Measurements from ENCODE around the gene MARCHF2.
"Not testable (repeated sequence)": the region's sequence is repeated elsewhere in the genome, so short reads cannot be mapped to it uniquely, and the experiment has no call there.

MARCHF2 gene

GRCh38 chr19:8404391-8405151 lies 8.5 kb upstream of the MARCHF2 start:
- DNase-seq: no peak

DNA sequence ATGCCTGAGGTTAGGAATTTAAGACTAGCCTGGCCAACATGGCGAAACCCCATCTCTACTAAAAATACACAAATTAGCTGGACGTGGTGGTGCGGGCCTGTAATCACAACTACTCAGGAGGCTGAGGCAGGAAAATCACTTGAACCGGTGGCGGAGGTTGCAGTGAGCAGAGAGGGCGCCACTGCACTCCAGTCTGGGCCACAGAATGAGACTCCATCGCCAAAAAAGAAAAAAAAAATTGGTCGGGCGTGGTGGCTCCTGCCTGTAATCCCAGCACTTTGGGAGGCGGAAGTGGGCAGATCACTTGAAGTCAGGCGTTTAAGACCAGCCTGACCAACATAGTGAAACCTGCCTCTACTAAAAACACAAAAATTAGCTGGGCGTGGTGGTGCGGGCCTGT lies 2.4 kb upstream of the MARCHF2 start:
- not testable (repeated sequence) for DNase-seq

DNA sequence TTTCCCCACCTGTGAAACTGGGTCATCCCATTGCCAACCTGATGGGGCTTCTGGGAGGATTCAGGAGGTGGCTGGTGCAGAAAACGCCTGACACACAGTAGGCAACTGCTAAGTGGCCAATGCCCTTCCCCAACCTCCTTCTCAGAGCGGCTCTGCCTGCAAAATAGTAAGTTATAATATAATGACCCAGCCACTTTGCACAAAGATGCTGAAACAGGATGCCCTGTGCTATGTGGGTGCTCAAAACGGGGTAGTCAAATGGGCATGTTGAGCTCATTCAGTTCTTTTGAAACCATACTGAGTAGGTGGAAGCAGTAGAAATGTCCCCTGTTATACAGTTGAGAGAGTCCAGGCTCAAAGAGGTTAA lies 507 bp downstream of the MARCHF2 start:
- DNase-seq: no peak

- DNase-seq: no peak
These were observed 3.7 kb downstream of the MARCHF2 start for GRCh38 chr19:8416796-8417195.

DNA sequence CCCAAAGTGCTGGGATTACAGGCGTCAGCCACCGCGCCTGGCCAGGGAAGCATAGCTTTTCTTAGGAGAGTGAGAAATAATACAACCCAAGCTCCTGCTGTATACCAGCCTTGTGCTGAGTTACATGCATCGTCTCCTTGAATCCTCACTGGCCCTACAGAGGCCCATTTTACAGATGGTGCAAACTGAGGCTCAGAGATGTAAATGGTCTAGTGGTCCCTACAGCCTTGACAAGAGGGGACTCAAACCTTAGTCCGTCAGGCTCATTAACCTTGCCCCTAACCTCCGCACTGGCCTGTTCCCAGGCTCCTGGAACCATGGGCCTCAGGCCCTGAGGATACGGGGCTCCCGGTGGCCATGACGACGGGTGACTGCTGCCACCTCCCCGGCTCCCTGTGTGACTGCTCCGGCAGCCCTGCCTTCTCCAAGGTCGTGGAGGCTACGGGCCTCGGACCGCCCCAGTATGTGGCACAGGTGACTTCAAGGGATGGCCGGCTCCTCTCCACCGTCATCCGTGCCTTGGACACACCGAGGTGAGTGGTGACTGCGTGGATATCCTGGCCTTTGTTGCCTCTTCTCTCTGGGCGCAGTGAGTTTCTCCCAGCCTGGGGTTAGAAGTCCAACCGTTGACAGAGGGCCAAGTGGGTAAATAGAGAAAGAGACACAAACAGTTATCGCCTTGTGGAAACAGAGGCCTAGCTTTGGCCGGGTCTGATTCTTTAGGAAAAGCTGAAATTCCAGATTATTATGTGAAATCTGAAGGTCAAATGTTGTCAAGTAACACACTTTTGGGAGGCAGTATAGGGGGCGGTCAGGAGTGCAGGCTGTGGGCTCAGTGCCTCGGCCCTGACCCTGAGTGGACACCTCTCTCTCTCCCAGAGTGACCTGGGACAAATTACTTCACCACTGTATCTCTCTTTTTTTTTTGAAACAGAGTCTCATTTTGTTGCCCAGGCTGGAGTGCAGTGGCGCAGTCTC lies 8.7 kb downstream of the MARCHF2 start:
- no peak for DNase-seq

GRCh38 chr19:8423817-8424223 lies 10.7 kb downstream of the MARCHF2 start:
- DNase-seq: peak in 19 of 51 donors; percentile 3 to 67 (median 18)

DNA sequence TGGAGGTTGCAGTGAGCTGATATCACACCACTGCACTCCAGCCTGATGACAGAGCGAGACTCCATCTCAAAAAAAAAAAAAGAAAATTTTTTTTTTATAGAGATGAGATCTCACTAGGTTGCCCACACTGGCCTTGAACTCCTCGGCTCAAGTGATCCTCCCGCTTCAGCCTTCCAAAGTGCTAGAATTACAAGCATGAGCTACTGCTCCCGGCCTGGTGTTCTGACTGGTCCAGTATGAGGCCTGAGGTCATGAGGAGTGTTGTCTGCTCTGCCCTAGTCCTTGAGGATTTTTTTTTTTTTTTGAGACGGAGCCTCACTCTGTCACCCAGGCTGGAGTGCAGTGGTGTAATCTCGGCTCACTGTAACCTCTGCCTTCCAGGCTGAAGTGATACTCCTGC lies 12.2 kb downstream of the MARCHF2 start:
- not testable (repeated sequence) for DNase-seq

DNA sequence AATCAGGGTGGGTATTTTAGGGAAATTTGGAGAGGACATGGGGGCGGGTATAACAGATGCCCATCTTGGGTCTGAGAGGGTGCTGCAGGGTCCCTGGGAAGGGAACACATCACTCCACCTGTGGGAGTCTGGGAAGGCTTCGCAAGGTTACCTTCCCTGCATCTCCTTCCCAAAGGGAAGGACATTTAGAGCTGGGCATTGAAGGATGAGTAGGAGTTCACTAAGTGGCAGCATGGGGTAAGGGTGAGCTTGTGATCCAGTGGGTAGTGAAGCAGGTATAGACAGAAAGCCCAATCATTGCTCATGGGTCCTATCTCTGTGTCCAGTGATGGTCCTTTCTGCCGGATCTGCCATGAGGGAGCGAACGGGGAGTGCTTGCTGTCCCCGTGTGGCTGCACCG lies 13.2 kb downstream of the MARCHF2 start:
- DNase-seq: no peak

GRCh38 chr19:8429044-8429443 lies 15.9 kb downstream of the MARCHF2 start:
- no peak for DNase-seq

DNA sequence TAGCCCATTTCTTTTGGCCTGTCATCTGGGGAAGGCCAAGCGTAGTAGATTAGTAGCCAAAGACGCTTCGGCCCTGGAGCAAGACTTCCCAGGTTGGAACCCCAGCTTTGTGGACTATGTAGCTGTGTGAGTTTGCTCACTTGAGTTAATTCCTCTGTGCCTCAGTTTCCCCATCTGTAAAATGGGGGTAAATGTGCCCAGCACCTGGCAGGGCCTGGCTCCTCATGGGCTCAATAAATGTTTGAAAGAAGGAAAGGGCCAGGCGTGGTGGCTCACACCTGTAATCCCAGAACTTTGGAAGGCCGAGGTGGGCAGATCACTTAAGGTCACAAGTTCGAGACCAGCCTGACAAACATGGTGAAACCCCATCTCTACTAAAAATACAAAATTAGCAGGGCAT lies 16.7 kb downstream of the MARCHF2 start:
- DNase-seq: no peak

DNA sequence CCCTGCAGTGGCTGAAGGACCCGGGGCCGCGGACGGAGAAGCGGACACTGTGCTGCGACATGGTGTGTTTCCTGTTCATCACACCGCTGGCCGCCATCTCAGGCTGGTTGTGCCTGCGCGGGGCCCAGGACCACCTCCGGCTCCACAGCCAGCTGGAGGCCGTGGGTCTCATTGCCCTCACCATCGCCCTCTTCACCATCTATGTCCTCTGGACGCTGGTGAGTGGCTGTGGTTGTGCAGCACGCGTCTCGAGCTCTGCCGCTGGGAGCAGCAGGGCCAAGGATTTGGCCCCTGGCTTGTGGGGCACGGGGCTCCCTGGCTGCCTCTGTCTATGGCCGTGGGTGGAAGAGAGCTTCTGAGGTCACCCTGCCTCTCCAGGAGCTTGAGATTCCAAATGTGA lies 17.5 kb downstream of the MARCHF2 start:
- no peak for DNase-seq

- DNase-seq: no peak
These were observed 25.1 kb downstream of the MARCHF2 start for GRCh38 chr19:8438236-8438635.

GRCh38 chr19:8441725-8442544 lies 28.8 kb downstream of the MARCHF2 start:
- DNase-seq: no peak

DNA sequence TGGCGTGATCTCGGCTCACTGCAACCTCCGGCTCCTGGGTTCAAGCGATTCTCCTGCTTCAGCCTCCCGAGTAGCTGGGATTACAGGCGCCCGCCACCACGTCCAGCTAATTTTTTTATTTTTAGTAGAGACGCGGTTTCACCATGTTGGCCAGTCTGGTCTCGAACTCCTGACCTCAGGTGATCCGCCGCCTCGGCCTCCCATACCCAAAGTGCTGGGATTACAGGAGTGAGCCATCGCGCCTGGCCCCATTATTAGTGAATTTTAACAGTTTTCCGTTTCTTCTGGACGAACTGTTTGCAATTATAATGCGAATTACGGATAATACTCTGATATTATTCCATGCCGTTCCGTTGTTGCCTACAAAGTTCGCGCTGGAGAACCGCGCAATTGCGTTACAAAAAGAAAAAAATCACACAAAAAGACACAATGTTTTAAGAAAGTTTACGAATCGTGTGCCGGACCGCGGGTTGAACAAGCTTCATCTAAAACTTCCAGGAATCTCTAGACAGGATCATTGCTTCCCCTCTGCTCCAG lies 31.1 kb downstream of the MARCHF2 start:
- not testable (repeated sequence) for DNase-seq

- peak; percentile 89 to 100 (median 98) for DNase-seq
These were observed 31.8 kb downstream of the MARCHF2 start, which contains the start of gene HNRNPM for GRCh38 chr19:8444677-8445487. TSS of gene HNRNPM (plus strand) at chr19:8444975. CDS start at chr19:8444999, 24 bp downstream.

- DNase-seq: peak in 30 of 51 donors; percentile 4 to 54 (median 26)
These were observed 32.4 kb downstream of the MARCHF2 start for GRCh38 chr19:8445488-8446001.

GRCh38 chr19:8446061-8446709 lies 33.1 kb downstream of the MARCHF2 start:
- no peak for DNase-seq

DNA sequence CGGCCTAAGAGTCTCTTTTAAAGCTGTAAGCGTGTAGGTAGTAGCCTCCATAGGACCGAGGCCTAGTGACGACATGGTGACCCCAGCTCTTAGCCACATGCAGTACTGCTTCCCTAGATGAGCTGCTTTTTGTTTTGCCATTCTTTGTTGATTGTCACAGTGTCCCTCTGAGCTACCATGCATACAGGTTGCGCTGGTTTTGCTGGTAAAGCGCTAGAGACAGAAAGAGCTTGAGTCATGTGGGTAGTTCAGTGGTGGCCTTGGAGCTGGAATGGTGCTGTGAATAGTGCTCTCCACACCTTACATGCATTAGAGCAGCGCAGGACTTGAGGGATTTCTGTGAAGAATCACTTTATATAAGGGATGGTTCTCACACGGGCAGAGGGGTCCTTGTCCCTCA lies 36.7 kb downstream of the MARCHF2 start:
- no peak for DNase-seq

DNA sequence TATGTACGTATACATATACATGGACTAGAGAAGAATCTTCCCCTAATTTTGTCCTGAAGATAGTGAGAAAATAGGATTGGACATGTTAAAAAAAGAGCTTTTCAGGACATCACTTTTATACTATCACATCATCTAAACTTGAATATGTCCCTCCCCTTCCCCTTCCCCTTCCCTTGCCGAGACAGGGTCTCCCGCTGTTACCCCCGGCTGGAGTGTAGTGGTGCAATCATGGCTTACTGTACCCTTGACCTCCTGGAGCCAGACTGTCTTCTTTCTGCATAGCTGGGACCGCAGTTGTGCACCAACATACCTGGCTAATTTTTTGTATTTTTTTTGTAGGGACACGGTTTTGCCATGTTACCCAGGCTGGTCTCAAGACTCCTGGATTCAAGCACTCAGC lies 38.3 kb downstream of the MARCHF2 start:
- no peak for DNase-seq

GRCh38 chr19:8451885-8452284 lies 38.8 kb downstream of the MARCHF2 start:
- DNase-seq: no peak

Data from hypothalamus (tissue), 51 donors.